ENCODE measurements around the gene EBF3. TPM values are rescaled to one million over a fixed set of nuclear protein-coding genes. Genes with fewer than 3 reads are reported as not detected.

The EBF3 gene
- total and polyA plus RNA-seq, 7 donors: 1.2 to 8.9 (median 4.5) TPM; not detected in 1

DNA sequence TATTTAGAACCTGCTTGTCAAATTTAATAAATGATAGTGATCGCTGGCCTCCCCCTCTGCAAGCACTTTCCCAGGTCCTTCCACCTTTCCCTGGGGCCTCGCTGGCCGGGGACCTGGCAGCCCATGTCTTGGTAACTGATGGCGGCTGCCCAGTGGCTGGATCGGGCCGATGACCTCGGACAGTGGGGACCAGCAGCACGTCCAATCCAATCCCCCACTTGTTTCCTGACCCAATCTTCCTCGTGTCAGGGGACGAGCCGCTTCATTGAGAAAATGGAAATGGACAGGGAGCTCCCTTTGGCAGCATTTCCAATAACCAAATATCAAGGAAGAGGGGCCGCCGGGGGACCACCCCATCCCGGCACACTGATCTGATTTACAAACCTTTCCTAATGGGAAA lies 17.2 kb downstream of the EBF3 start:
- Histone ChIP-seq H3K4me1 (peaks cover 0 to 16% (median 10%) of the 10 kb centered on the region in 4 donors), H3K27me3 (peaks cover 0 to 33% (median 6%) of the 10 kb centered on the region in 3 donors), H3K27ac (peak overlapping the region in 2 of 4 donors; percentile 65 to 71), H3K36me3 (no peaks in the 10 kb centered on the region), H3K9me3 (no peaks in the 10 kb centered on the region), H3K4me3 (no peak overlapping the region)
- 83 to 88% methylated on average over 14 of the region's 14 CpGs for WGBS, 2 donors
- intact Hi-C loops (cut with DNase I): no loop called here
- DNase-seq: peak; percentile 60
- no peak for TF ChIP-seq EP300 (IDR thresholded peaks at IDR 0.05)
- no peak for TF ChIP-seq POLR2A (IDR thresholded peaks at IDR 0.05)
- TF ChIP-seq, protein P1, sequence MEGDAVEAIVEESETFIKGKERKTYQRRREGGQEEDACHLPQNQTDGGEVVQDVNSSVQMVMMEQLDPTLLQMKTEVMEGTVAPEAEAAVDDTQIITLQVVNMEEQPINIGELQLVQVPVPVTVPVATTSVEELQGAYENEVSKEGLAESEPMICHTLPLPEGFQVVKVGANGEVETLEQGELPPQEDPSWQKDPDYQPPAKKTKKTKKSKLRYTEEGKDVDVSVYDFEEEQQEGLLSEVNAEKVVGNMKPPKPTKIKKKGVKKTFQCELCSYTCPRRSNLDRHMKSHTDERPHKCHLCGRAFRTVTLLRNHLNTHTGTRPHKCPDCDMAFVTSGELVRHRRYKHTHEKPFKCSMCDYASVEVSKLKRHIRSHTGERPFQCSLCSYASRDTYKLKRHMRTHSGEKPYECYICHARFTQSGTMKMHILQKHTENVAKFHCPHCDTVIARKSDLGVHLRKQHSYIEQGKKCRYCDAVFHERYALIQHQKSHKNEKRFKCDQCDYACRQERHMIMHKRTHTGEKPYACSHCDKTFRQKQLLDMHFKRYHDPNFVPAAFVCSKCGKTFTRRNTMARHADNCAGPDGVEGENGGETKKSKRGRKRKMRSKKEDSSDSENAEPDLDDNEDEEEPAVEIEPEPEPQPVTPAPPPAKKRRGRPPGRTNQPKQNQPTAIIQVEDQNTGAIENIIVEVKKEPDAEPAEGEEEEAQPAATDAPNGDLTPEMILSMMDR (IDR thresholded peaks at IDR 0.05): no peak
- TF ChIP-seq POLR2AphosphoS5 (IDR thresholded peaks at IDR 0.05): no peak

DNA sequence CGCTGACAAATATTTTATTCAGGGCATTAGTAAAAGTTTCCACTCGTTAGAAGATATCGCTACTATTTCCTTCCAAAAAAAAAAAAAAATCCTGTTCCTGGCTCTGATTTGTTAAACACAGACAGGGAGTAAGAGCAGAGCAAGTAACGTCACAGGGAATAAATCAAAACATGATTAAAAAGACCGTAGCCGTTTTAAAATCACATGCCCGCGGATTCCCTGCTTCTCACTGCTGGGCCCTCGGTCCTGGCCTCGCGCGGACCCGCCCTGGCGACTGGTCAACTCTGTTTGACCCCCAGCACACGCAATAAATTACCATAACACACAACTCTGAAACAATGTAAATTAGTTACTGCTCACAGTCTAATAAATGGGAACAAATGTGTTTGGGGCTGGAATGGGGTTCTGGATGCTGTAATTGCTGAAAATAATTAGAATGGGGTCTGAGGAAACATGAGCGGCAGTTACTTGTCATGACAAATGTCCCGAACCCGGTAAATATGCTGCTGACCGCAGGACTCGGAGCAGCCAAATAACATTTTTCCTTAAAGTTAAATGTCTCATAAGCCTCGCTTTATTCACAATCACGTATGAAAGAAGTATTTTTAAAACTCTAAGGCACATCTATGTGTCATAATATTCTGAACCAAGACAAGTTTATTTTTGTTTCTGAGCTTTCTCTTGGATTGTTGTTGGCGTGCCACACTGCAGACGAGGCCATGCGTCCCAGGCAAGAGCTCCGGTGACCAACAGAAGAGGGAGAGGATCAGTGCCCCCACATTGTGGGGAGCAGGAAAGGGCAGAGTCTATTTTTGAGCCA lies 17.9 kb downstream of the EBF3 start:
- peak; percentile 69 for DNase-seq
- no peaks in the 10 kb centered on the region for H3K9me3 ChIP-seq
- TF ChIP-seq, protein P1 (IDR thresholded peaks at IDR 0.05): no peak
- peak; percentile 33 to 57 (median 48) for TF ChIP-seq POLR2AphosphoS5 (IDR thresholded peaks at IDR 0.05)
- intact Hi-C loops (cut with DNase I): no loop called here
- H3K4me3 ChIP-seq: peak overlapping the region in 1 of 4 donors; percentile 22
- peak overlapping the region; percentile 16 to 71 (median 47) for H3K27ac ChIP-seq
- peaks cover 0 to 16% (median 10%) of the 10 kb centered on the region in 4 donors for H3K4me1 ChIP-seq
- 74 to 76% methylated on average over 26 of the region's 26 CpGs for WGBS, 2 donors
- peaks cover 0 to 29% (median 6%) of the 10 kb centered on the region in 3 donors for H3K27me3 ChIP-seq
- no peaks in the 10 kb centered on the region for H3K36me3 ChIP-seq

DNA sequence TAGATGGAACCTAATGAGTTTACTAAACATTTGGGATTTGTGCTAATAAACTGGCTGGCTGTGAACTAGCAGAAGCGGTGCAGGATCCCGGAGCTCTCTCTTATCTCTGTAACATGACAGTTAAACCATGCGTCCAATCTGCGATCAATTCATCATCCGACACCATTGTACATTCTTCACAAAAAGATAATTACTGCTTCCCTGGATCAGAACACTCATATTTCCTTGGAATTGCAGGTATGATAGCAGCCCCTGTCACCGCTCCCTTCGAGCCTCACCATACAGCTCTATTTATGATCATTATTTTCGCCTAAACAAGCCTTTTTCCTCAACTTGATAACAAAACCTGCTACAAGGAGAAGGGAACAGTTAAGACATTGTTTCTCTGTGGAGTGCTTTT lies 18.5 kb downstream of the EBF3 start:
- peaks cover 0 to 16% (median 10%) of the 10 kb centered on the region in 4 donors for H3K4me1 ChIP-seq
- TF ChIP-seq POLR2A (IDR thresholded peaks at IDR 0.05) (no peak), EP300 (IDR thresholded peaks at IDR 0.05) (no peak), POLR2AphosphoS5 (IDR thresholded peaks at IDR 0.05) (no peak)
- TF ChIP-seq, protein P1 (IDR thresholded peaks at IDR 0.05): no peak
- no peaks in the 10 kb centered on the region for H3K36me3 ChIP-seq
- intact Hi-C loops (cut with DNase I): no loop called here
- WGBS, 2 donors: 90 to 92% methylated on average over 8 of the region's 8 CpGs
- DNase-seq: peak; percentile 27
- no peaks in the 10 kb centered on the region for H3K9me3 ChIP-seq
- no peak overlapping the region for H3K4me3 ChIP-seq
- H3K27me3 ChIP-seq: peaks cover 0 to 23% (median 6%) of the 10 kb centered on the region in 3 donors
- peak overlapping the region; percentile 16 to 71 (median 47) for H3K27ac ChIP-seq

DNA sequence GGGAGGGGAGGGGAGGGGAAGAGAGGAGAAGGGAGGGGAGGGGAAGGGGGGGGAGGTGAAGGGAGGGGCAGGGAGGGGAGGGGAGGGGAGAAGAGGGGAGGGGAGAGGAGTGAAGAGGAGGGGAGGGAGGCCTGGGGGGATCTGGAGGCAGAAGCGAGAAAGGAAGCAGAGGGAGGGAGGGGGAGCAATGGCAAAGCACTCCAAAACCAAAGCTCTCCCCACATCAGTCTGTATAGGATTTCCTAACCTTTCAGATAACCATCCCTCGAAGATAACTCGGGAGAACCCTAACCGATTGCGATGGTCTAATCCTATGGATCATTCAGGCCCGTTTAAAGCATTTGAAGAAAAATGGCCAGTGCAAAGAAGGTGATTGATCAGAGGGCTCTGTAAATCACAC lies 19.0 kb downstream of the EBF3 start:
- H3K36me3 ChIP-seq: no peaks in the 10 kb centered on the region
- peaks cover 0 to 18% (median 6%) of the 10 kb centered on the region in 3 donors for H3K27me3 ChIP-seq
- H3K4me3 ChIP-seq: no peak overlapping the region
- H3K4me1 ChIP-seq: peaks cover 0 to 16% (median 10%) of the 10 kb centered on the region in 4 donors
- no peaks in the 10 kb centered on the region for H3K9me3 ChIP-seq
- peak; percentile 14 for DNase-seq
- intact Hi-C loops (cut with DNase I): no loop called here
- H3K27ac ChIP-seq: peak overlapping the region; percentile 16 to 71 (median 47)
- TF ChIP-seq, protein P1 (IDR thresholded peaks at IDR 0.05): no peak
- TF ChIP-seq EP300 (IDR thresholded peaks at IDR 0.05): no peak
- no peak for TF ChIP-seq POLR2AphosphoS5 (IDR thresholded peaks at IDR 0.05)
- 86 to 88% methylated on average over 6 of the region's 6 CpGs for WGBS, 2 donors

All from sigmoid colon (tissue), 7 donors.